NCI-H345 (cell line): ENCODE measurements around the gene WDR48.
A peak's percentile ranks its signal among the peaks of the same experiment; 100 is the strongest.

Source experiments
- DNase-seq: peaks from one replicate; lab custom pipeline; 2025; lab: John Stamatoyannopoulos, UW

The WDR48 gene

GRCh38 chr3:39140341-39140971 is 88.6 kb downstream of the WDR48 start:
- DNase-seq, result no peak

DNA sequence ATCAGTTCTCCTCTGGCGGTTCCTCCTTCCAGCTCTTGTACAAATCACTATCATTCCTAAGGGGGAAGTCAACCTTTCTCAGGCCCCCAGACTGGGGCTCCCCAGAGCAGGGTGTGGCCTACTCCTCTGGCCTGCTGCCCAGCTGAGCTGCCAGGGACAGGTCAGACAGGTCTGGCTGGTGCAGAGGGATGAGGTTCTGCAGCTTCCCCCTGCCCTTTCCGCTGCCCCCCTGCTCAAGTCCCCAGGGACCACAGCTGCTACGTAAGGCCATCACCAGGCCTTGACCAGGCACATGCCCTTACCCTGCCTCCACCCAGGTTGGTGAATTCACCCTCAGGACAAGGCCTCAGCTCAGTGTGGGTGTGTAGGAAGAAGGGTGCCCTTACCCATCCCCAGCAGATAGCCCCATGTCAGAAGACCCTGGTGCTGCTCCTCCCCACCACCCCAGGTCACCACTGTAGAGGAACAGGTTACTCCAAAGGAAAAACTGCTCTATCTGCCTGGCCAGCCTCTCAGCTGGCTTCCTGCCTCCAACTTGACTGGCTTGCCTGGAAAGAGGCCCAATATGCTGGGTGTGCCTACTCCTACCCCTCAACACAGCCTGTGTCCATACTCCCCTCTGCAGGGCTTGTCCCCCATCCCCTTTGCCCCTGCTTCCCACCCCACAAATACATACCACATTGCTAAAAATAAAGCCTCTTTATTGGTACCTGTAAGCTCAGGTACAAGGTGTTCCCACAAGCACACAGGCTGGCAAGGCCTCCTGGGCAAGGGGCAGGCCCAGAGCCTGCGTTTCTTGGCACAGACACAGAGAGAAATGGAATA is 89.6 kb downstream of the WDR48 start:
- peak; percentile 4 for DNase-seq

GRCh38 chr3:39142067-39142466 is 90.3 kb downstream of the WDR48 start:
- DNase-seq, result no peak

DNA sequence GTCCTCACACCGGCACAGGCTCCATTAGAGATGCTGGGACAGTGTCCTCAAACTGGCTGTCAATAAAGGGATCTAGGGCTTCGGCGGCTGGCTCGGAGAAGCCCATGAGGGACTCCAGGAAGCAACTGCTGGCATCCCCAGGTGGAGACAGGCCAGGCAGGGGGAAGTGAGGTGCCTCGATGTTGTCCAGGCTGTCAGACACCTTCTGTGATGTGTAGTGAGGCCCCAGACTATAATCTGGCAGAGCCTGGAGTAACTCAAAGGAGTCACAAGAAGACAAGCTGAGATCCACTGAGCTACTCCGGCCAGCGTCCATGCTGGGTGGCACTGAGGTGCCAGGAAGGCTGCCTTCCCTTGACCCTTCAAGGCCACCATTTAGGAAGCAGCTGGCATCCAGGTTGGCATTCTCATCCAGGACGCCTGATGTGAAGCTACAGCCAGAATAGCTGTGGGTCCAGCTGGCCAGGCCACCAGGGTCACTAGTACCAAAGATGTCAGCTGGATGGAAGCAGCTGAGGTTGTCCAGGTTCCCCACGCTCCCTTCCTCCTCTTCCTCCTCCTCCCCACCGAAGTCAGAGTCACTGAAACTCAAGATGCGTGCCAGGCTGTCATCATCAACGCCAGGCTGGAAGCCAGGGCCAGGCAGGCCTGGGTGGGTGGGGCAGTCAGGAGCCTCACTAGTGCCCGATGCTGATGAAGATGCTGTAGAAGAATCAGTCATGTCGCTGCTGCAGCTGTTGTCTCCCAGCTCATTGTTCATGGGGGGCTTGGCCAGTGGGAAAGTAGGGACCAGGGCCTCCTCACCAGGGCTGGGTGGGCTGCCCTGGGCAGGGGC is 91.5 kb downstream of the WDR48 start:
- no peak for DNase-seq

DNA sequence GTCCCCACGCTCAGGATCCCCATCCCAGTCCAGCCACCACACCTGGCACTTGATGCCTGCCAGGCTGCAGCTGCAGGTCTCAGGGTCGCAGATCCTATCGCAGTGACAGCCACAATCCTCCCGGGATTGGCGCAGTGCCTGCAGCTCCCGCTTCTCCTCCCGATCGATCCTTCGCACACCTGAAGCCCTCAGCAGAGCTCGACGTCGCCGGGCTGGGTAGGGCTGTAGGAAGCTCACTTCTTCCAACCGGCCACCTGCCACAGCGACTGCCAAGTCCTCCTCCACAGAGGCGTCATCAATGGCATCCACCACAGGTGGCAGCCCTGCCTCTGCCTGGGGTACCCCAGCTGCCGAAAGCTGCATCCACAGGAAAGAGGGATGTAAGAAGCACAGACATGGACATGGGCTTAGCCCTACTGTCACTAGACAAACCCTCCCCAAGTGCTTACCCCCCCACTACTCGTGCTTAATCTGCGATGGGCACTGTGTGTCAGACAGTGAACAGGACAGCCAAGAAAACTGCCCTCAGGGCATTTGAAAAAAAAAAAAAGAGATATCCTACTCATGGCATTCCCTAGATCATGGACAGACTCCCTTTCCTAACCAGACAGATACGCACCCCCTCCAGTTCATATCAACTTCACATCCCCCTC is 92.4 kb downstream of the WDR48 start:
- peak; percentile 74 for DNase-seq

DNA sequence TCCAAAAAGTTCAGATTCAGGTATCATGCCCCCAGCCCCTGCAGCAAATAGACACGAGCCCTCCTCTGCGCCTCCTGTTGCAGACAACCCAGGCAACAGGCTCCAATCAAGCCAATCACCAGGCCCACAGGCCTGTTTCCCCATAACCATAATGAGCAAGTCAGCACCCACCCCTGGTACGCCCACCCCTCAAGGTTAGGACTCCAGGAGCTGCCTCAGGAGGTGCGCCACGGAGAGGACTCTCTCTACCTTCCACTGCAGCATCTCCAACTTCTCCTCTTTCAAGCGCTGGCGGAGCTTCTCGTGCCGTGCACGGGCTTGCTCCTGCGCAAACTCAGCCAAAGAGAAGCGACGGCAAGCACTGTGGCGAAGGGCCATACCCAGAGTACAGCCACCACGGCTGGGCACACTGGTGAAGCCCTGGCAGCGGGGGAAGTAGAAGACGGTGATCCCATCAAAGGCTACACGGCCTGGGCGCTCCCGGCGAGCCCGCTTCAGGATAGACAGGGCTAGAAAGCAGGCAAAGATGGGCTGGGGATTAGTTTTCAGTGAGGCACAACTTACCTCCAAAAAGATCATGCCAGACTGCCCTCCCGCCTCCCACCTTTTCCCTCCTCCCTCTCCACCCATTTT is 93.0 kb downstream of the WDR48 start:
- no peak for DNase-seq

- no peak for DNase-seq
Observed at GRCh38 chr3:39146083-39146501, 94.3 kb downstream of the WDR48 start.
